GM23248 (cell line): ENCODE measurements around the gene CD300LG.
"Not testable (repeated sequence)": the region's sequence is repeated elsewhere in the genome, so short reads cannot be mapped to it uniquely, and the experiment has no call there.

Source experiments
- EZH2 ChIP-seq: fragments of 200-600 bp; sonication (generic); IDR thresholded peaks from 2 replicates; pipeline ENCODE4 v1.6.1; 2018; ENCODE audit warnings: antibody characterized with exemption, mild to moderate bottlenecking; ENCODE audit not compliant: insufficient read depth, poor library complexity, severe bottlenecking
- EZH2phosphoT487 ChIP-seq: fragments of 200-600 bp; sonication (generic); IDR thresholded peaks from 2 replicates; pipeline ENCODE4 v1.6.1; 2018; ENCODE audit warnings: antibody characterized with exemption, moderate library complexity, mild to moderate bottlenecking, low read depth; ENCODE audit not compliant: insufficient read depth

DNA sequence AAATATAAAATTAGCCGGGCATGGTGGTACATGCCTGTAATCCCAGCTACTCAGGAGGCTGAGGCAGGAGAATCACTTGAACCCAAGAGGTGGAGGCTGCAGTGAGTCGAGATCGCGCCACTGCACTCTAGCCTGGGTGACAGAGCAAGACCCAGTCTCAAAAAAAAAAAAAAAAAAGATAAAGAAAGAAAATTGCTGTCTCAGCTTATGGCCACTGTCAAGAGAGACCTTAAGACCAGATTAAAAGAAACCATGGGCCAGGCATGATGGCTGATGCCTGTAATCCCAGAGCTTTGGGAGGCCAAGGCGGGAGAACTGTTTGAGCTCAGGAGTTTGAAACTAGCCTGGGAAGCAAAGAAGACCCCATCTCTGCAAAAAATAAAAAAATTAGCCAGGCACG is 22.1 kb downstream of the CD300LG start:
- TF ChIP-seq EZH2phosphoT487, EZH2: not testable (repeated sequence)
